Thymus (tissue), 11 donors: ENCODE data around the gene DNAL4. TPM values are rescaled to one million over a fixed set of nuclear protein-coding genes. Genes with fewer than 3 reads are reported as not detected.

Source experiments
- DNase-seq, 9 donors: peaks; one replicate each; pipeline ENCODE4 v3.0.0-alpha.2; 2013; ENCODE audit warnings: low spot score in 9 of 9, low read depth in 6 of 9, missing footprints in 1 of 9
- H3K27ac ChIP-seq, 2 donors: one replicate each; pipeline ENCODE4 v1.5.1; 2013; ENCODE audit warnings: control low read depth in 1 of 2, low read depth in 1 of 2, low read length in 1 of 2, mild to moderate bottlenecking in 1 of 2, moderate library complexity in 1 of 2
- H3K27me3 ChIP-seq, 2 donors: one replicate each; pipeline ENCODE4 v1.5.1; 2013; ENCODE audit warnings: low read length in 1 of 2; ENCODE audit not compliant: control insufficient read depth in 2 of 2, insufficient read depth in 1 of 2
- H3K36me3 ChIP-seq, 2 donors: one replicate each; pipeline ENCODE4 v1.5.1; 2013; ENCODE audit warnings: low read length in 1 of 2, mild to moderate bottlenecking in 1 of 2, moderate library complexity in 1 of 2; ENCODE audit not compliant: control insufficient read depth in 2 of 2, insufficient read depth in 2 of 2
- H3K4me1 ChIP-seq, 2 donors: one replicate each; pipeline ENCODE4 v1.5.1; 2013; ENCODE audit warnings: low read length in 2 of 2; ENCODE audit not compliant: control insufficient read depth in 2 of 2, insufficient read depth in 2 of 2
- H3K4me3 ChIP-seq, 2 donors: one replicate each; pipeline ENCODE4 v1.5.1; 2013; ENCODE audit warnings: low read length in 2 of 2, control low read depth in 1 of 2, mild to moderate bottlenecking in 1 of 2
- H3K9me3 ChIP-seq, 2 donors: one replicate each; pipeline ENCODE4 v1.5.1; 2013; ENCODE audit warnings: low read length in 1 of 2, mild to moderate bottlenecking in 1 of 2; ENCODE audit not compliant: control insufficient read depth in 2 of 2, insufficient read depth in 1 of 2
- WGBS: extraction: QIAGEN DNeasy Blood & Tissue Kit; methylation state at CpG from one replicate; pipeline ENCODE4 v1.1.7; 2013; 5-methylcytosine and 5-hydroxymethylcytosine counted together
- polyA plus RNA-seq: library from polyadenylated mRNA; stranded (reverse); fragments of 200-250 nt; gene quantifications from one replicate; pipeline ENCODE4 v1.2.3, GENCODE V29; 2013
- total RNA-seq: library from RNA; stranded (reverse); fragments of 120-200 nt; gene quantifications from one replicate; pipeline ENCODE4 v1.2.4, GENCODE V29; 2013
- donor health status: healthy.

DNAL4 gene
- total and polyA plus RNA-seq, 2 donors, result 19.6 to 20.4 TPM

- Histone ChIP-seq H3K4me1 (peaks cover 7 to 9% of the 10 kb centered on the region in 2 donors), H3K4me3 (no peak overlapping the region), H3K36me3 (no peaks in the 10 kb centered on the region), H3K27me3 (peaks cover 0 to 23% of the 10 kb centered on the region in 2 donors), H3K9me3 (no peaks in the 10 kb centered on the region), H3K27ac (no peak overlapping the region)
- 87% methylated on average over 5 of the region's 5 CpGs for WGBS
- peak in 1 of 9 donors; percentile 25 for DNase-seq
These were observed 4.6 kb upstream of the DNAL4 start for GRCh38 chr22:38798496-38798895.

- H3K4me3 ChIP-seq, result no peak overlapping the region
- H3K36me3 ChIP-seq, result no peaks in the 10 kb centered on the region
- no peaks in the 10 kb centered on the region for H3K9me3 ChIP-seq
- H3K4me1 ChIP-seq, result peaks cover 14 to 15% of the 10 kb centered on the region in 2 donors
- no peak overlapping the region for H3K27ac ChIP-seq
- peaks cover 0 to 11% of the 10 kb centered on the region in 2 donors for H3K27me3 ChIP-seq
- 93% methylated on average over 12 of the region's 12 CpGs for WGBS
- no peak for DNase-seq
These were observed 2.5 kb upstream of the DNAL4 start for GRCh38 chr22:38796262-38796957.

GRCh38 chr22:38795569-38795968 is 1.6 kb upstream of the DNAL4 start:
- peaks cover 14 to 15% of the 10 kb centered on the region in 2 donors for H3K4me1 ChIP-seq
- WGBS, result 84% methylated on average over 4 of the region's 4 CpGs
- DNase-seq, result no peak

GRCh38 chr22:38793317-38793716 is 626 bp downstream of the DNAL4 start:
- H3K4me3 ChIP-seq, result peak overlapping the region; percentile 58 to 70
- H3K27ac ChIP-seq, result no peak overlapping the region
- no peaks in the 10 kb centered on the region for H3K9me3 ChIP-seq
- DNase-seq, result no peak
- peaks cover 0 to 3% of the 10 kb centered on the region in 2 donors for H3K27me3 ChIP-seq
- 42% methylated on average over 9 of the region's 9 CpGs for WGBS
- peaks cover 11 to 14% of the 10 kb centered on the region in 2 donors for H3K4me1 ChIP-seq
- peaks cover 4 to 8% of the 10 kb centered on the region in 2 donors for H3K36me3 ChIP-seq

More at GRCh38 chr22:38795569-38795968, 1.6 kb upstream of the DNAL4 start:
- no peak overlapping the region for H3K27ac ChIP-seq
- H3K27me3 ChIP-seq, result peaks cover 0 to 10% of the 10 kb centered on the region in 2 donors
- H3K4me3 ChIP-seq, result no peak overlapping the region
- H3K9me3 ChIP-seq, result no peaks in the 10 kb centered on the region
- peaks cover 0 to under 1% of the 10 kb centered on the region in 2 donors for H3K36me3 ChIP-seq

GRCh38 chr22:38792833-38793232 is 1.1 kb downstream of the DNAL4 start:
- WGBS, result 80% methylated on average over 4 of the region's 4 CpGs
- no peak overlapping the region for H3K27ac ChIP-seq

GRCh38 chr22:38789606-38790005 is 4.3 kb downstream of the DNAL4 start:
- H3K27me3 ChIP-seq, result no peaks in the 10 kb centered on the region
- H3K4me3 ChIP-seq, result no peak overlapping the region
- H3K9me3 ChIP-seq, result no peaks in the 10 kb centered on the region
- DNase-seq, result no peak
- peaks cover 4 to 8% of the 10 kb centered on the region in 2 donors for H3K36me3 ChIP-seq
- H3K4me1 ChIP-seq, result peaks cover 11 to 14% of the 10 kb centered on the region in 2 donors
- WGBS, result 98% methylated on average over 4 of the region's 4 CpGs
- H3K27ac ChIP-seq, result no peak overlapping the region

More at GRCh38 chr22:38792833-38793232, 1.1 kb downstream of the DNAL4 start:
- H3K27me3 ChIP-seq, result peaks cover 0 to 3% of the 10 kb centered on the region in 2 donors
- H3K9me3 ChIP-seq, result no peaks in the 10 kb centered on the region
- no peak for DNase-seq
- H3K36me3 ChIP-seq, result peaks cover 4 to 8% of the 10 kb centered on the region in 2 donors
- peak overlapping the region in 1 of 2 donors; percentile 58 for H3K4me3 ChIP-seq
- H3K4me1 ChIP-seq, result peaks cover 11 to 14% of the 10 kb centered on the region in 2 donors

GRCh38 chr22:38788846-38789245 is 5.1 kb downstream of the DNAL4 start:
- peaks cover 6 to 9% of the 10 kb centered on the region in 2 donors for H3K4me1 ChIP-seq
- DNase-seq, result no peak
- H3K4me3 ChIP-seq, result no peak overlapping the region
- no peaks in the 10 kb centered on the region for H3K27me3 ChIP-seq
- H3K9me3 ChIP-seq, result no peaks in the 10 kb centered on the region
- peaks cover 4 to 8% of the 10 kb centered on the region in 2 donors for H3K36me3 ChIP-seq
- 95% methylated on average over 6 of the region's 6 CpGs for WGBS
- H3K27ac ChIP-seq, result no peak overlapping the region

- Histone ChIP-seq H3K9me3 (no peaks in the 10 kb centered on the region), H3K4me3 (no peak overlapping the region), H3K4me1 (peaks cover 4% of the 10 kb centered on the region in 2 donors), H3K27ac (no peak overlapping the region), H3K36me3 (peaks cover 4 to 8% of the 10 kb centered on the region in 2 donors), H3K27me3 (no peaks in the 10 kb centered on the region)
- WGBS, result 95% methylated on average over 16 of the region's 16 CpGs
- no peak for DNase-seq
These were observed 5.7 kb downstream of the DNAL4 start for GRCh38 chr22:38788021-38788816.

GRCh38 chr22:38786631-38787030 is 7.3 kb downstream of the DNAL4 start:
- H3K4me1 ChIP-seq, result no peaks in the 10 kb centered on the region
- WGBS, result 96% methylated on average over 3 of the region's 3 CpGs
- H3K9me3 ChIP-seq, result no peaks in the 10 kb centered on the region
- DNase-seq, result no peak
- no peak overlapping the region for H3K4me3 ChIP-seq
- no peak overlapping the region for H3K27ac ChIP-seq
- no peaks in the 10 kb centered on the region for H3K27me3 ChIP-seq
- peaks cover 4 to 13% of the 10 kb centered on the region in 2 donors for H3K36me3 ChIP-seq
